HG03025 (cell line): ENCODE results near the gene ZNF664.

ENCODE experiments used
- ATAC-seq: cut with Tn5 transposase; IDR thresholded peaks from one replicate; pipeline ENCODE4 v1.9.1; 2021; ENCODE audit warnings: mild to moderate bottlenecking, moderate library complexity; ENCODE audit not compliant: unreplicated experiment, low FRiP score

The ZNF664 gene

GRCh38 chr12:124049451-124050094 lies 76.6 kb downstream of the ZNF664 start:
- no peak for ATAC-seq

- ATAC-seq: no peak
These were observed 80.8 kb downstream of the ZNF664 start for GRCh38 chr12:124053851-124054250.

GRCh38 chr12:124055066-124055465 lies 82.1 kb downstream of the ZNF664 start:
- no peak for ATAC-seq

- ATAC-seq: no peak
These were observed 84.7 kb downstream of the ZNF664 start for GRCh38 chr12:124057691-124058090.

- no peak for ATAC-seq
These were observed 86.7 kb downstream of the ZNF664 start for GRCh38 chr12:124059752-124060151.
